ENCODE measurements around the gene TNS2. TPM values are rescaled to one million over a fixed set of nuclear protein-coding genes. Genes with fewer than 3 reads are reported as not detected.

Gene TNS2
- total and polyA plus RNA-seq, 2 experiments from 2014 or later = 1.8 to 6.9 TPM

- Histone ChIP-seq H3K4me3 (no peak overlapping the region), H3K9me2 (ENCODE audit: insufficient read depth) (no peaks in the 10 kb centered on the region), H3K79me2 (replicated peaks; ENCODE audit: insufficient read depth) (0 out of 2 replicates have a peak, but pooled peaks cover 2% of the 10 kb centered on the region), H2AFZ (no peak overlapping the region), H4K20me1 (replicated peaks; ENCODE audit: insufficient read depth) (peaks cover 4% of the 10 kb centered on the region), H3K27me3 (ENCODE audit: insufficient read depth) (peaks cover 17% of the 10 kb centered on the region; the same call in 1 of the 2 replicates), H3K4me2 (no peak overlapping the region), H3K27ac (ENCODE audit: low read depth) (no peak overlapping the region), H3F3A (replicated peaks; ENCODE audit: low read depth) (0 out of 2 replicates have a peak, but pooled peaks cover 9% of the 10 kb centered on the region), H3K4me1 (ENCODE audit: insufficient read depth) (peaks cover 12% of the 10 kb centered on the region; the same call in 1 of the 2 replicates), H3K36me3 (ENCODE audit: insufficient read depth) (no peaks in the 10 kb centered on the region)
- Mint-ChIP-seq H3K27ac (no peak overlapping the region), H3K27me3 (ENCODE audit: insufficient read depth, low read depth, poor library complexity) (peaks cover 18% of the 10 kb centered on the region), H3K4me3 (no peak overlapping the region; the same call in 2 of the 3 replicates), H3K9me3 (no peaks in the 10 kb centered on the region; the same call in 2 of the 3 replicates), H3K4me1 (peaks cover 15% of the 10 kb centered on the region), H3K36me3 (ENCODE audit: low read depth) (peaks cover 7% of the 10 kb centered on the region)
- ATAC-seq (no peak), DNase-seq (ENCODE audit: low spot score) (no peak)
- no peak for TF ChIP-seq ETS1 (IDR thresholded peaks at IDR 0.05)
- no peak for TF ChIP-seq EZH2 (IDR thresholded peaks at IDR 0.05; ENCODE audit: low read depth, unreplicated experiment)
- no peak for TF ChIP-seq REST (IDR thresholded peaks at IDR 0.05; ENCODE audit: unreplicated experiment)
- no peak for TF ChIP-seq CREB1 (CRISPR knock-in tag; IDR thresholded peaks at IDR 0.05; ENCODE audit: low read depth)
- no peak for TF ChIP-seq STAT1 (IDR thresholded peaks at IDR 0.05; ENCODE audit: unreplicated experiment)
- no peak for TF ChIP-seq ZNF462 (CRISPR knock-in tag; IDR thresholded peaks at IDR 0.05)
- no peak for TF ChIP-seq ZNF331 (CRISPR knock-in tag; IDR thresholded peaks at IDR 0.05; ENCODE audit: low read depth)
- no peak for TF ChIP-seq JUNB (IDR thresholded peaks at IDR 0.05; ENCODE audit: unreplicated experiment)
- TF ChIP-seq CTCF (conservative IDR thresholded peaks at IDR 0.05; ENCODE audit: low read depth in 2 of 2) = no peak
- no peak for TF ChIP-seq EZH2phosphoT487 (IDR thresholded peaks at IDR 0.05; ENCODE audit: unreplicated experiment)
- TF ChIP-seq NANOG (IDR thresholded peaks at IDR 0.05; ENCODE audit: borderline replicate concordance) = no peak
- TF ChIP-seq ZNF114 (CRISPR knock-in tag; IDR thresholded peaks at IDR 0.05) = no peak
- TF ChIP-seq POLR2AphosphoS5 (IDR thresholded peaks at IDR 0.05; ENCODE audit: low read depth) = no peak
Observed at GRCh38 chr12:53056901-53057300, 7.0 kb downstream of the TNS2 start.

Data from GM23338 (cell line).